DMS153 treated with DMSO at 0.1 percent for 48 hours (cell line): ENCODE results near the gene PHF23.

ENCODE experiments used
- DNase-seq: peaks from one replicate; lab custom pipeline; 2025; ENCODE audit not compliant: unreplicated experiment; lab: John Stamatoyannopoulos, UW

PHF23 gene

GRCh38 chr17:7239091-7240027, at the start of gene PHF23:
PHF23 (minus strand) TSS chr17:7239457; CDS start chr17:7239279, 178 bp downstream.
- DNase-seq, result peak; percentile 80

- DNase-seq, result no peak
Observed at GRCh38 chr17:7285679-7286078, 46.4 kb upstream of the PHF23 start.

GRCh38 chr17:7284911-7285310, 45.7 kb upstream of the PHF23 start:
- no peak for DNase-seq

- DNase-seq, result no peak
Observed at GRCh38 chr17:7283471-7284216, 44.4 kb upstream of the PHF23 start.

- DNase-seq, result no peak
Observed at GRCh38 chr17:7282752-7283321, 43.6 kb upstream of the PHF23 start.

- DNase-seq, result no peak
Observed at GRCh38 chr17:7281953-7282751, 42.9 kb upstream of the PHF23 start.

GRCh38 chr17:7281074-7281952, 42.1 kb upstream of the PHF23 start, which contains the start of gene SLC2A4:
SLC2A4 (plus strand) TSS chr17:7281718; CDS start chr17:7281935, 217 bp downstream.
- DNase-seq, result peak; percentile 6

GRCh38 chr17:7280519-7281073, 41.3 kb upstream of the PHF23 start:
- peak; percentile 62 for DNase-seq

GRCh38 chr17:7279448-7279847, 40.2 kb upstream of the PHF23 start:
- DNase-seq, result no peak

GRCh38 chr17:7266784-7267183, 27.5 kb upstream of the PHF23 start:
- no peak for DNase-seq

- no peak for DNase-seq
Observed at GRCh38 chr17:7263801-7264078, 24.5 kb upstream of the PHF23 start.

- DNase-seq, result no peak
Observed at GRCh38 chr17:7262935-7263800, 23.9 kb upstream of the PHF23 start.

- DNase-seq, result peak; percentile 40
Observed at GRCh38 chr17:7262192-7262934, 23.1 kb upstream of the PHF23 start, which contains the start of gene CLDN7. CLDN7 (minus strand) TSS chr17:7262478; CDS start chr17:7262043, 435 bp downstream.

GRCh38 chr17:7261379-7262191, 22.3 kb upstream of the PHF23 start:
- DNase-seq, result no peak

- no peak for DNase-seq
Observed at GRCh38 chr17:7260651-7261378, 21.6 kb upstream of the PHF23 start.

GRCh38 chr17:7260151-7260550, 20.9 kb upstream of the PHF23 start:
- DNase-seq, result no peak

GRCh38 chr17:7259555-7259889, 20.3 kb upstream of the PHF23 start:
- DNase-seq, result no peak
